ENCODE measurements around the gene ZDHHC12.

Gene ZDHHC12

DNA sequence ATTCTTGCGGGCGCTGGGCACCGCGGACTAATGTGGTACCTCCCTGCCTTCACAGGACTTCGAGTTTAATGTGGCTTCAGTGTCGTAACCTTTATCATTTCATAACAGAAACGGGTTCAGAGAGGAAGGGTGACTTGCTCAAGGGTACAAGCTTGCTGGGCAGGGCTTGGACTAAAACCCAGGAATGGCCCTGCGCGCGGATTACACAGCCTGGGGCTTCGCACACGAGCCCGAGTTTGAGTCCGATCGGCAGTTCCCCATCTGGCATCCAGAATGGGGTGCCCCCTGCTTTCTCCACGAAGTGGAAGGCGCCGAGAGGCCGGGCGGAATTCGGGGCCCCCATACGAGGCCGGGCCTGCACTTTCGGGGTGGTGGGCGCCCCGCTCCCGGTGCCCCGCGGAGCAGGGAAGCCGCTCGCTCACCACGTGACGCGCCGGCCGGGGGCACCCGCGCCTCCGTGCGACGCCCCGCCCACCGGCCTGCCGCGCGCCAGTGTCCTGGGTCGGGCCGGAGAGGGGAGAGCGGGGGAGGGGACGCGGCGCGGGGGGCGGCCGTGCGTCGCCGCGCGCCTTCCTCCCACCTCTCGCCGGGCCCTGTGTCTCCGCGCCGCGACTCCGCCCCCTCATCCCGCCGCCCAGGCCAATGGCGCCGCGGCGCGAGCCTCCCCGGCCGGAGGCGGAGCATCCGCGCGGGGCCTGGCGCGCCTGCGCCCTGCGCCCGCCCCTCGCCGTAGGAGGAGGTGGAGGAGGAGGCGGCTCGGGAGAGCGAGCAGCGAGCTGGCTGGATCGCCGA, 35.2 kb downstream of the ZDHHC12 start, which contains the start of gene SET:
Gene SET (plus strand): TSS at position 722 of the 792 bp plus-strand sequence. CDS start 361 bp downstream, outside the sequence.
- TF ChIP-seq, protein P1, sequence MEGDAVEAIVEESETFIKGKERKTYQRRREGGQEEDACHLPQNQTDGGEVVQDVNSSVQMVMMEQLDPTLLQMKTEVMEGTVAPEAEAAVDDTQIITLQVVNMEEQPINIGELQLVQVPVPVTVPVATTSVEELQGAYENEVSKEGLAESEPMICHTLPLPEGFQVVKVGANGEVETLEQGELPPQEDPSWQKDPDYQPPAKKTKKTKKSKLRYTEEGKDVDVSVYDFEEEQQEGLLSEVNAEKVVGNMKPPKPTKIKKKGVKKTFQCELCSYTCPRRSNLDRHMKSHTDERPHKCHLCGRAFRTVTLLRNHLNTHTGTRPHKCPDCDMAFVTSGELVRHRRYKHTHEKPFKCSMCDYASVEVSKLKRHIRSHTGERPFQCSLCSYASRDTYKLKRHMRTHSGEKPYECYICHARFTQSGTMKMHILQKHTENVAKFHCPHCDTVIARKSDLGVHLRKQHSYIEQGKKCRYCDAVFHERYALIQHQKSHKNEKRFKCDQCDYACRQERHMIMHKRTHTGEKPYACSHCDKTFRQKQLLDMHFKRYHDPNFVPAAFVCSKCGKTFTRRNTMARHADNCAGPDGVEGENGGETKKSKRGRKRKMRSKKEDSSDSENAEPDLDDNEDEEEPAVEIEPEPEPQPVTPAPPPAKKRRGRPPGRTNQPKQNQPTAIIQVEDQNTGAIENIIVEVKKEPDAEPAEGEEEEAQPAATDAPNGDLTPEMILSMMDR (conservative IDR thresholded peaks at IDR 0.05; ENCODE audit: control insufficient read depth, insufficient read depth, low read depth, low read length), result no peak
- peak; percentile 86 for DNase-seq (ENCODE audit: low read depth)
- H3K4me3 ChIP-seq (ENCODE audit: control insufficient read depth, low read depth, low read length), result peak within 1 kb of the TSS; percentile 97

DNA sequence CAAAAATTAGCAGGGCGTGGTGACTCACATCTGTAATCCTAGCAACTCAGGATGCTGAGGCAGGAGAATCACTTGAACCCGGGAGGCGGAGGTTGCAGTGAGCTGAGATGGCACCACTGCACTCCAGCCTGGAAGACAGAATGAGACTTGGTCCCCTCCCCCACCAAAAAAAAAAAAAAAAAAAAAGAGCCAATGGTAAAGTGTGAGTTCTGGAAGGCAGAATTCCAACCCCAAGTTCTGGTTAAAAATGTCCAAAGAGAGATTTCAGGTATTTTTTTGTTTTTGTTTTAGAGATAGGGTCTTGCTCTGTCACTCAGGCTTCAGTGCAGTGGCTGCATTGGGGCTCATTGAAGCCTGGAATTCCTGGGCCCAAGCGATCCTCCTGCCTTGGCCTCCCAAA, 36.5 kb downstream of the ZDHHC12 start:
- H3K4me3 ChIP-seq (ENCODE audit: control insufficient read depth, low read depth, low read length), result no peak overlapping the region
- TF ChIP-seq, protein P1 (conservative IDR thresholded peaks at IDR 0.05; ENCODE audit: control insufficient read depth, insufficient read depth, low read depth, low read length), result no peak
- no peak for DNase-seq (ENCODE audit: low read depth)

DNA sequence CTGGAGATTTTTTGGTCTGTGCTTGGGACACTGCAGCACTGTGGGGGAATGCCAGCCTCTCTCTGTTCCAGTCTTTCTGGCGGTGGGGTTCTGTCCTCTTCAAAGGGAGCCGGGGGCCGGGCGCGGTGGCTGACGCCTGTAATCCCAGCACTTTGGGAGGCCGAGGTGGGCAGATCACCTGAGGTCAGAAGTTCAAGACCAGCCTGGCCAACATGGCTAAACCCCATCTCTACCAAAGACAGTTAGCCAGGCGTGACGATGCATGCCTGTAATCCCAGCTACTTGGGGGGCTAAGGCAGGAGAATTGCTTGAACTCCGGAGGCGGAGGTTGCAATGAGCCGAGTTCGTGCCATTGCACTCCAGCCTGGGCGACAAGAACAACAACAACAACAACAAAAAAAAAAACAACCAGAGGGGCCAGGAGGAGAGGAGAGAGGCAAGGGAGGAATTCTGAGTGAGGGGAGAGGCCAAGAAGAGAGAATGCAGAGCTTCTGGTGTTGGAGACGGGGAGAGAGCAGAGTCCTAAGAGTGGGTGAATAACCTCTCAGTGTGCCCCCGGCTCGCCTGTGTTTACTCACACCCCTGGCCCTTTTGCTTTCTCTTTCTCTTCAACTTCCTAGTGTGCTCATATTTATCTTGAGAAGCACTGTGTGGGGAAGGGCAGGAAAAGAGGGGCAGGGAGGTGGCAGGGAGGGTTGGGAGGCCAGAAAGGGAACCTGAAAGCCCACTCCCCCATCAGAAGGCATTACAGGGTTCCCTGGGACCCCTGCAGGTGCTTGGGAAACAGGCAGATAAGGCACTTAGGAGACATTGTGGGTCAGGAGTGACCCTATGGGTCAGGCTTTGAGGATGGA, 38.1 kb downstream of the ZDHHC12 start:
- H3K4me3 ChIP-seq (ENCODE audit: control insufficient read depth, low read depth, low read length), result no peak overlapping the region
- DNase-seq (ENCODE audit: low read depth), result no peak

DNA sequence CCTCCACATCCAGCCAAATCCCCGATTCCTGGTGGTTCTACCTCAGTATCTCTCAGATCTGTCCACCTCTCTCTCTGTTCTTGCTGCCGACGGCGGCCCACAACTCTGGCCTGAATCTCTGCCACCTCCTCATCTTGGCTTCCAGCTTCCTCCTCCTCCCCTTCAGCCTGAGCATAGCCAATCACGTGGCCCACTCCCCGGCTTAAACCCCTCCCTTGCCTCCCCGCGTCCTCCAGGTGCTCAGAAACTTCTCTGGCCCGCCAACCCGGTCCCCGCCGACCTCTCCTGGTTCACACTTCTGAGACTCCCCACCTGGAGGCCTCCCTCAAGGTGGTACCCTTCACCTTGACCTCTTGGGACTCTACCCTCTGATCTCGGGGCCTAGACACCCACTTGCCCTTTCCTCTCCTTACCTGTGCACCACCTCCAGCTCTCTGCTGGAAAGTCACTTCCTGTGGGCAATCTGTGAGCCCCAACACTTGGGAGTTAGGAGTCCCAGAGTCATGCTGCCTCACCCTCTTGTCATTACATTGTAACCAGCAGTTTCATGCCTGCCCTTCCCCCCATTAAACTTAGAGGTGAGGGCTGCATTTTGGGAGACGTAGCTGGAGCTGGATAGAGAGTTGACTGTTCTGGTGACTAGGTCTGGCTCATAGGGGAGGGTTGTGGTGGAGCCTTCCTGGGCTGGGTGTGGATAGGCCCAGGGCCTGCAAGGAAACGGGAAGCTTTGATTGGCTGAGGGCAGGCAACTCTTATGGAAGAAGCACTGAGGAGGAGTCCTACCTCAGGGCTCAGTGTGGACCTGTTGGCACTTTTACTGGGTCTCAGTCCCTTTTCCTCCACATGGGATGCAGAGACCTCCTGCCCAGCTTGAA, 39.4 kb downstream of the ZDHHC12 start:
- peak; percentile 85 for DNase-seq (ENCODE audit: low read depth)
- H3K4me3 ChIP-seq (ENCODE audit: control insufficient read depth, low read depth, low read length), result peak overlapping the region; percentile 80
- TF ChIP-seq, protein P1 (conservative IDR thresholded peaks at IDR 0.05; ENCODE audit: control insufficient read depth, insufficient read depth, low read depth, low read length), result no peak

More for the DNA sequence above, 38.1 kb downstream of the ZDHHC12 start:
- TF ChIP-seq, protein P1 (conservative IDR thresholded peaks at IDR 0.05; ENCODE audit: control insufficient read depth, insufficient read depth, low read depth, low read length), result no peak

DNA sequence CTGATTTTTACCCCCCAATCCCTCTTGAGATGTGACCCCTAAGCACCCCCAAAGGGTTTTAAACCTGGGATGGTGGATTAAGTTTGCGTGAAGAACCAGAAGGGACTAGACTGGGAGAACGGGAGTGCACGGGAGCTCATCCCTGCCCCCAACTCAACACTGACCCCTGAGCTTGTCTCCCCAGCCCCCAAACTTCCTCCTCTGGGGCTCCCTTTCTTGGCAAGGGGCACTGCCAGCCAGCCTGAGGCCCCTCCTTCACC, 39.9 kb downstream of the ZDHHC12 start:
- DNase-seq (ENCODE audit: low read depth), result no peak
- TF ChIP-seq, protein P1 (conservative IDR thresholded peaks at IDR 0.05; ENCODE audit: control insufficient read depth, insufficient read depth, low read depth, low read length), result no peak
- H3K4me3 ChIP-seq (ENCODE audit: control insufficient read depth, low read depth, low read length), result peak overlapping the region; percentile 80

Data from fibroblast of mammary gland (primary cell).